Testis (tissue), 2 donors: Measurements from ENCODE around the gene PRCC.

ENCODE experiments used
- CTCF ChIP-seq, 3 experiments: fragments of 450-650 bp in 2 of 3; fragments of 200-600 bp in 1 of 3; sonication (generic) in 1 of 3; IDR thresholded peaks; one replicate each; pipeline ENCODE4 v1.5.1; 2016 to 2019; ENCODE audit warnings: antibody characterized with exemption in 3 of 3, mild to moderate bottlenecking in 2 of 3, moderate library complexity in 1 of 3
- POLR2A ChIP-seq: fragments of 450-650 bp; IDR thresholded peaks from one replicate; pipeline ENCODE4 v1.6.1; 2017; ENCODE audit warnings: antibody characterized with exemption, mild to moderate bottlenecking, moderate library complexity

GRCh38 chr1:156744786-156745419 lies 22.4 kb upstream of the PRCC start:
- TF ChIP-seq POLR2A (no peak), CTCF (IDR thresholded peaks at IDR 0.05) (no peak)
